Measurements from ENCODE around the gene RNF123. TPM values are rescaled to one million over a fixed set of nuclear protein-coding genes. Genes with fewer than 3 reads are reported as not detected.

The RNF123 gene
- total RNA-seq, 2 donors from 2014 or later: 28.3 to 29.4 TPM

DNA sequence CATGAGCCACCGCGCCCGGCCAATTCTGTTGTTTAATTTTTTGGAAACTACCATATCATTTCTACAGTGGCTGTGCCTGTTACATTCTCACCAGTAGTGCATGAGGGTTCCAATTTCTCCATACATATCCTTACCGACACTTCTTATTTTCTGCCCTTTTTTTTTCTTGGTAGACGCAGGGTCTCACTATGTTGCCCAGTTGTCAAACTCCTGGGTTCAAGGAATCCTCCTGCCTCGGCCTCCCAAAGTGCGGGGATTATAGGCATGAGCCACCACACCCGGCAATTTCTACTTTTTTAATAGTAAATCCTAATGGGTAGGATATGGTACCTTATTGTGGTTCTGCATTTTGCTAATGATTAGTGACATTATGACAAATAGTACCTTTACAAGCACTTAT, 20.5 kb downstream of the RNF123 start:
- Histone ChIP-seq H3K36me3 (peaks cover 25% of the 10 kb centered on the region), H3K27ac (no peak overlapping the region), H3K9me3 (no peaks in the 10 kb centered on the region), H3K4me1 (ENCODE audit: control insufficient read depth in 1 of 2, low read depth in 2 of 2) (no peaks in the 10 kb centered on the region), H3K4me3 (no peak overlapping the region), H3K27me3 (replicated peaks; ENCODE audit: insufficient read depth) (no peaks in the 10 kb centered on the region)
- ATAC-seq (ENCODE audit: insufficient number of reproducible peaks, low FRiP score, low read depth): no peak
- no peak for TF ChIP-seq CTCF (IDR thresholded peaks at IDR 0.05)
- no peak for DNase-seq (ENCODE audit: low spot score)

DNA sequence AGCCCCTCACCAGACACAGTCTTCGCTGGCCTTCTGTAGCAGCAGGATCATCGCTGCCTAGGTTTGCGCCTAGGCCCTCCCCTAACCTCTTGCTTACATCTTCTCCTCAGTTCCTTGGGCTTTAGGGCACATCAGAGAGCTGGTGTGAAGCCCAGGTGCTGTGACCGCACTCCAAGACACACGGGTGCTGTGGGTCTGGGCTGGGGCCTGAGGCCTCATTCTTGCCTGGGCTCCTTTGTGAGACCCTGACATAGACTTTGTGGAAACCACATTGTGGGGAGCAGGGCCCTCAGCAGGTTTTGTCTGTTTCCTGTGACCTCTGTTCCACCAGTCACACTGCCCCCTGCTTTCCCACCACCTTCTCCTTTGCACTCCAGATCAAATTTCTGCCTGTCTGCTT, 22.1 kb downstream of the RNF123 start:
- TF ChIP-seq CTCF (IDR thresholded peaks at IDR 0.05): no peak
- ATAC-seq (ENCODE audit: insufficient number of reproducible peaks, low FRiP score, low read depth) (no peak), DNase-seq (ENCODE audit: low spot score) (no peak)
- no peak overlapping the region for H3K4me3 ChIP-seq
- H3K27me3 ChIP-seq (replicated peaks; ENCODE audit: insufficient read depth): no peaks in the 10 kb centered on the region
- peaks cover 28% of the 10 kb centered on the region for H3K36me3 ChIP-seq
- no peaks in the 10 kb centered on the region for H3K4me1 ChIP-seq (ENCODE audit: control insufficient read depth in 1 of 2, low read depth in 2 of 2)
- no peaks in the 10 kb centered on the region for H3K9me3 ChIP-seq
- H3K27ac ChIP-seq: no peak overlapping the region

DNA sequence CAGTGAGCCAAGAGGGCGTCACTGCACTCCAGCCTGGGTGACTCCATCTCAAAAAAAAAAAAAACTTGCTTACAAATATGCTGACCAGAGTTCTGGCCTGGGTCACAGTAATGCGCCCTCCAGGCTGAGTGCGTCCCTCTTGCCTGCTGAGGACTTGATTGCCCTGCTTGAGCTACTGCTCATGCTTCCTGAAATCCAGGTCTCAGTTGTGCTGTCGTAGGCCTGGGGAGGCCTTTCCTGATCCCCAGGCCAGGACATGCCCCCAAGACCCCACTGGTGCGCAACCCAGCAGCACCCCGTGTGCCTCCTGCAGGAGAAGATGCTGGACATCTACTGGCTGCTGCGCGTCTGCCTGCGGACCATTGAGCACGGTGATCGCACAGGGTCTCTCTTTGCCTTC, 22.8 kb downstream of the RNF123 start:
- TF ChIP-seq CTCF (IDR thresholded peaks at IDR 0.05): no peak
- Histone ChIP-seq H3K36me3 (peaks cover 30% of the 10 kb centered on the region), H3K4me3 (no peak overlapping the region), H3K27ac (no peak overlapping the region), H3K27me3 (replicated peaks; ENCODE audit: insufficient read depth) (no peaks in the 10 kb centered on the region), H3K9me3 (no peaks in the 10 kb centered on the region), H3K4me1 (ENCODE audit: control insufficient read depth in 1 of 2, low read depth in 2 of 2) (no peaks in the 10 kb centered on the region)
- ATAC-seq (ENCODE audit: insufficient number of reproducible peaks, low FRiP score, low read depth) (no peak), DNase-seq (ENCODE audit: low spot score) (no peak)

GRCh38 chr3:49712631-49713317, 23.4 kb downstream of the RNF123 start:
- Histone ChIP-seq H3K36me3 (peaks cover 30% of the 10 kb centered on the region), H3K27ac (no peak overlapping the region), H3K27me3 (replicated peaks; ENCODE audit: insufficient read depth) (no peaks in the 10 kb centered on the region), H3K9me3 (no peaks in the 10 kb centered on the region), H3K4me3 (no peak overlapping the region), H3K4me1 (ENCODE audit: control insufficient read depth in 1 of 2, low read depth in 2 of 2) (no peaks in the 10 kb centered on the region)
- no peak for ATAC-seq (ENCODE audit: insufficient number of reproducible peaks, low FRiP score, low read depth)
- DNase-seq (ENCODE audit: low spot score): no peak
- no peak for TF ChIP-seq CTCF (IDR thresholded peaks at IDR 0.05)

DNA sequence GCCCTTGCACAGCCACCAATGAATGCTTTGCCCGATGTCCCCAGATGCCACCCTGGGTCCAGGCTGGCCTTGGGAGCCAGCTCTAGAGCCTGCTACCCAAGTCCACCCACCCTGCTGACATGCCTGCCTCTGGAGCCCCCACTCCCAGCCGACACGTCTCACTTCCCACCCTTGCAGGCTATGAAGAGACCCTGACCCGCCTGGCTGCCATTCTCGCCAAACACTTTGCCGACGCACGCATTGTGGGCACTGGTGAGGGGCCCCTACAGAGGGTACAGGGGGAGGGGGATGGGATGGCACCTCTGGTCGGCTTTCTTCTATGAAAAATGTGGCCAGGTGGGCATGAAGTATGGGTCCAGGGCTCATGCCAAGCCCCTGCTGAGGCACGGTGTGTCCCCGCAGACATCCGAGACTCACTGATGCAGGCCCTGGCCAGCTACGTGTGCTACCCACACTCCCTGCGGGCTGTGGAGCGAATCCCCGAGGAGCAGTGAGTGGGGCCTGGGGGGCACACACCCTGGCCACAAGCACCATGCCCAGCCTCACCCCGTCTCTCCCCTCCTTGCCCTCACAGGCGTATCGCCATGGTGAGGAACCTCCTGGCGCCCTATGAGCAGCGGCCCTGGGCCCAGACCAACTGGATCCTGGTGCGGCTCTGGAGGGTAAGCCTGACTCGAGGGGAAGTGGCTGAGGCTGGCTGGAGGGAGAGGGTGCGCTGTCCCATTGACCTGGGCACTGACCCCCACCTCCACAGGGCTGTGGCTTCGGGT, 24.2 kb downstream of the RNF123 start:
- no peak overlapping the region for H3K27ac ChIP-seq
- H3K4me1 ChIP-seq (ENCODE audit: control insufficient read depth in 1 of 2, low read depth in 2 of 2): peaks cover under 1 to 2% of the 10 kb centered on the region in 2 donors
- DNase-seq (ENCODE audit: low spot score): no peak
- H3K9me3 ChIP-seq: no peaks in the 10 kb centered on the region
- no peak for ATAC-seq (ENCODE audit: insufficient number of reproducible peaks, low FRiP score, low read depth)
- no peaks in the 10 kb centered on the region for H3K27me3 ChIP-seq (replicated peaks; ENCODE audit: insufficient read depth)
- H3K4me3 ChIP-seq: no peak overlapping the region
- H3K36me3 ChIP-seq: peaks cover 30% of the 10 kb centered on the region
- no peak for TF ChIP-seq CTCF (IDR thresholded peaks at IDR 0.05)

All from thoracic aorta (tissue), 2 donors.